Measurements from ENCODE around the gene C4orf50.
"Not testable (repeated sequence)": the region's sequence is repeated elsewhere in the genome, so short reads cannot be mapped to it uniquely, and the experiment has no call there.

C4orf50 gene

GRCh38 chr4:5858020-5858769, 160.0 kb downstream of the C4orf50 start:
- DNase-seq (ENCODE audit: low read depth) = no peak

- no peak for DNase-seq (ENCODE audit: low read depth)
Measured at GRCh38 chr4:5857199-5857598, 161.0 kb downstream of the C4orf50 start.

- DNase-seq (ENCODE audit: low read depth) = not testable (repeated sequence)
Measured at GRCh38 chr4:5856362-5856761, 161.9 kb downstream of the C4orf50 start.

GRCh38 chr4:5854929-5855328, 163.3 kb downstream of the C4orf50 start:
- DNase-seq (ENCODE audit: low read depth) = no peak

- no peak for DNase-seq (ENCODE audit: low read depth)
Measured at GRCh38 chr4:5852523-5853202, 165.6 kb downstream of the C4orf50 start.

- no peak for DNase-seq (ENCODE audit: low read depth)
Measured at GRCh38 chr4:5851637-5852301, 166.5 kb downstream of the C4orf50 start.

Measured in activated T-cell treated with anti-CD3 and anti-CD28 coated beads for 1 hour (primary cell).